Activated CD4-positive, alpha-beta T cell treated with anti-CD3 and anti-CD28 coated beads, Interleukin-2, amount 50 U/mL, for 4 hours (primary cell): ENCODE results near the gene SLC35G4.
A peak's percentile ranks its signal among the peaks of the same experiment; 100 is the strongest.
"Not testable (repeated sequence)": the region's sequence is repeated elsewhere in the genome, so short reads cannot be mapped to it uniquely, and the experiment has no call there.

Experiments used
- DNase-seq, 2 experiments: peaks; one replicate each; pipeline ENCODE4 v3.0.0-alpha.2; 2020

SLC35G4 gene

DNA sequence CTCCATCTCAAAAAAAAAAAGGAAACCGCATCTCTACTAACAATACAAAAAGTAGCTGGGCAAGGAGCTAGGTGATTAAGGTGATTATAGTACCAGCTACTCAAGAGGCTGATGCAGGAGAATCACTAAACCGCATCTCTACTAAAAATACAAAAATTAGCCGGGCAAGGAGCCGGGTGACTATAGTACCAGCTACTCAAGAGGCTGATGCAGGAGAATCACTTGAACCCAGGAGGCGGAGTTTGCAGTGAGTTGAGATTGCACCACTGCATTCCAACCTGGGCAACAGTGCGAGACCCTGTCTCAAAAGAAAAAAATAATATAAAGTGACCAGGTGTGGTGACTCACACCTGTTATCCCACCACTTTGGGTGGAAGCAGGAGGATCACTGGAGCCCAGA is 5.6 kb downstream of the SLC35G4 start:
- DNase-seq = not testable (repeated sequence)

DNA sequence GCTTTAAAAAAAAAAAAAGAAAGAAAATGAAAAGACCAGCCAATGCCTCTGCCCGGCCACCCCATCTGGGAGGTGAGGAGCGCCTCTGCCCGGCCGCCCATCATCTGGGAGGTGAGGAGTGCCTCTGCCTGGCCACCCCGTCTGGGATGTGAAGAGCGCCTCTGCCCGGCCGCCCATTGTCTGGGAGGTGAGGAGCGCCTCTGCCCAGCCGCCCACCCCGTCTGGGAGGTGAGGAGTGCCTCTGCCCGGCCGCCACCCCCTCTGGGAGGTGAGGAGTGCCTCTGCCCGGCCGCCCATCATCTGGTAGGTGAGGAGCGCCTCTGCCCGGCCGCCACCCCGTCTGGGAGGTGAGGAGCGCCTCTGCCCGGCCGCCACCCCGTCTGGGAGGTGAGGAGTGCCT is 37.9 kb downstream of the SLC35G4 start:
- not testable (repeated sequence) for DNase-seq

DNA sequence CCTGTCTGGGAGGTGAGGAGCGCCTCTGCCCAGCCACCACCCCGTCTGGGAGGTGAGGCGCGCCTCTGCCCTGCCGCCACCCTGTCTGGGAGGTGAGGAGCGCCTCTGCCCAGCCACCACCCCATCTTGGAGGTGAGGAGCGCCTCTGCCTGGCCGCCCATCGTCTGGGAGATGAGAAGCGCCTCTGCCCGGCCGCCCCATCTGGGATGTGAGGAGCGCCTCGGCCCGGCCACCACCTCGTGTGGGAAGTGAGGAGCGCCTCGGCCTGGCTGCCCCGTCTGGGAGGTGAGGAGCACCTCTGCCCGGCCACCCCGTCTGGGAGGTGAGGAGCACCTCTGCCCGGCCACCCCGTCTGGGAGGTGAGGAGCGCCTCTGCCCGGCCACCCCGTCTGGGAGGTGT is 38.4 kb downstream of the SLC35G4 start:
- not testable (repeated sequence) for DNase-seq

DNA sequence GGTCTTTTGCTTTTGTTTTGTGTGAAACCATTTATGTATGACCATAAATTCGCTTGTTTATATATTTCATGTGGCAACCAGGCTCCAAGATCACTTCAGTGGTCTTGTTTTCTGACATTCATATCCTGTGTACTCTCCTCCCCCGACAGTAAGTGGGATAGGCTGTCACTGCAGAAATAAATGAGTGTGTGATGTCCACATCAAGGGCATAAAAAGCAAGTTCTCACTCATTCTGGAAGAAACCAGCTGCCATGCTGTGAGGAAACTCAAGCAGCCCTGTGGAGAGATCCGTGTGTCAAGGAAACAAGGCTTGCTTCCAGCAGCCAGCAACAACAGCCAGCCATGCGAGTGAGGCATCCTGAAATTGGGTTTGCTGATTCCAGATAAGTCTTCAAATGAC is 40.4 kb downstream of the SLC35G4 start:
- DNase-seq = no peak

DNA sequence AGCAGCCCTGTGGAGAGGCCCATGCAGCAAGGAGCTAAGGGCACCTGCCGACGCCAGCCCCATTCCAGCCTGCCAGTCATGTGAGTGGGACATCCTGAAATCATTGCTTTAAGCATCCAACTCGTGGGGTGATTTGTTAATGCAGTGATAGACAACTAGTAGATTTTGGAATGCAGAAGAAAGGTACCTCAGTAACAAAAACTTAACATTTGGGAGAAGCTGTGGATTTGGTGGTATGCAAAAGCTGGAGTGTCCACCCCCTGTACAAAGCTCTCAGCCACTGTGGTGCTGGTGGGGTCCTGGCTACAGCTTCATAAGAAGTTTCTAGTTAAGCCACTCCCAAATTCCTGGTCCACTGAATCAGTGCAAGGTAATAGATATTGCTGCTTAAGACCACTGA is 42.5 kb downstream of the SLC35G4 start:
- DNase-seq = no peak

DNA sequence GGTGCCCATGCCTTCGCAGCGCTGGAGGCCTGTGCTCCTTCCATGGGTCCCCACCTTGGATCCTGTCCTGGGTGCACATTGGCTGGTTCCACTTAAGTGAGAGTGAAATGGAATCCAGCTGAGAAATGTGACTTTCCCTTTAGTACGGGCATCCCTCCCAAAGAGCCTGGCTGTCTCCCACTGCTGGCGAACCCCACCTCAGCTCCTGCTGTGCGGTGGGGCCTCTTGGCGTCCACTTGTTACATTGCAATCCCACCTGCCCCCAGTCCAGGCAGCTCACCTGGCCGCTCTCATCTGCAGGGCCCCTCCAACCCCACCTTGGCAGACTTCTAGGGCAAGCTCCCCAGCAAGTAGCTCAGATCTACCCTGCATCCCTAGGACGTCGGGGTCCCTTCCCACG is 44.1 kb downstream of the SLC35G4 start:
- DNase-seq = no peak

DNA sequence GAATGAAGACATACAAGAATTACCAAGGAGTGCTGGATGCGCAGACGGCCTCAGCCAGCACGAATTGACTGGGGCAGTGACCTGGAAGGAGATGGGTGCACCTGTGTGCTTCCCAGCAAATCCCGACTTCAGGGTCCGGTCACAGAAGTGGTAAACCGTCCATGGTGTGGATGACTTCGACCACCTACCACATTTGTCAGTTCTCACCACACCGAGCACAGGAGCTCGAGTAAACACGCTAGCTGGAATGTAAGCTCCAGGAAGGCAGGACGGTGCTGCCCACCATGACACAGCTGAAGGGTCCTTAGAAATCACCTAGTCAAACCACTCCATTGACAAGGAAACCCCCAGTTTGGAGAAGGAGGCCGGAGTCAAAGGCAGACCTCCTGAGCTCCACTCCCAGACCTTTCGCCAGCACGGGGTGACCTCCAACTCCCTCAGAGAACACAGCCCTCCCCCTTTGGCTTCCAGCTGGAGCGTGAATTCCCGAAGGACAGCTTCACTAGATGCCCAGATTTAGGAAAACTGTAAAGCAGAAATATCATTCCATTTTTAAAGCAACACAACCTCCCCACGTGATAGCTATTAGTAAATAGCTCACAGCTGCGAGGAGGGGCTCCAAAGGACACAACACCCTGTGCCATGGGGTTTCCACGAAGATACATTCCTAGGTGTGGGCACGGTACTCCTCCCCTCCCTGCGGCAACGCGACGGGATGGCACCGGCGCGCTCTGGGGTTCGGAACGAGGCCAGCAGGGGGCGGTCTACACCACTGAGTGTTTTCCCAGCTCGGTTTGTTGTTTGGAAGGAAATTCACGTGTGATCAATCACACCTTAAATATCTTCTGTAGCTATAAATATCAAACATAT is 45.6 kb downstream of the SLC35G4 start:
- peak; percentile 7 to 23 for DNase-seq

DNA sequence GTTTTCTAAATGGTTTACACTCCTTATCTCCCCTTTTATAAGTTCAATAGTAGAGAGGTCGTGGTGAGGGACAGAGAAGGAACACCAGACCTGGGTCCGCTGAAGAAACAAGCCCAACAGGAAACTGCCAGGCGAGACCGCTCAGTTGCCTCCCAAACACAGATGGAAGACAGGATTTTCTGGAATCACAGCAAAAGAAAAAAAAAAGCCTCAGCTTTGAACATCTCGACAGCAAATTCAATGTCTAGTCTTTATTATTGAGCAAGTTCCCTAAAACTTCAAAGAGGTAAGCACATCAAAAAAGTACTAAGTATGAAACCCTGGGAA is 46.2 kb downstream of the SLC35G4 start:
- no peak for DNase-seq

DNA sequence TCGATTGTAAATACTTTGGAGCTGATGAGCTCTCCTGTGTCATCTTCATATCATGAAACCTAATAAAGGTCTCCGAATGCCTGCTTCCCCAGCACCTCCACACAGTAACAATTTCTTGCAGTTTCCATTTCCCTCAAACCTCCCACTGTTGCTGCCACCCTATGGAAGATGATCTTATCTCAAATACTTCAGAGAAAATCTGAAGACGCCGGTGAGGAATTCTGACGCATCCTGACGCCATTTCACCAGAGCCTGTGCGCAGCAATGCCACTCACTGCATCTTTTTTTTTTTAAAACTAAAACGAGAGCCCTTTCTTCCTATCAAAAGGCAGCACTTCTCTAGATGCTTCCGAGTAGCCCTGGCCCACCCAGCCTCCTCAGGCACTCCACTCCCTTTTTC is 47.8 kb downstream of the SLC35G4 start:
- no peak for DNase-seq

DNA sequence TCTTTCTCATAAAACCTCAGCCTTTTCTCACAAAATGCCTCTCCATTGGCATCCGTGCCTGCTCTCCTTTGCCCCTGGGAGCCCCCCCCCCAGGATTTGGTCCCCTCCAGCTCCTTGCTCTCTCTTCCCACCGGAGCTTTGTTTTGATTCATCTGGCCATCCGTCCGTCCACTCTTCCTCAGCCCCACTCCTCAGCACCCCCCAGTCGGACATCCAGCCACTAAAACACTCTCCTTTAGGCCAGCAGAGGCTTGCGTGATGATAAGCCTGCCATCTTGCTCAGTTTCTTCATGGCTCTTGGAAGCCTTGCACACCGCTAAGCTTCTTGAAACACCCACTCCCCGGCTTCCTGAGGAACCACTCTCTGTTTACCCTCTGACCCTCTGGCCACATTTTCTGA is 48.2 kb downstream of the SLC35G4 start:
- DNase-seq = no peak

DNA sequence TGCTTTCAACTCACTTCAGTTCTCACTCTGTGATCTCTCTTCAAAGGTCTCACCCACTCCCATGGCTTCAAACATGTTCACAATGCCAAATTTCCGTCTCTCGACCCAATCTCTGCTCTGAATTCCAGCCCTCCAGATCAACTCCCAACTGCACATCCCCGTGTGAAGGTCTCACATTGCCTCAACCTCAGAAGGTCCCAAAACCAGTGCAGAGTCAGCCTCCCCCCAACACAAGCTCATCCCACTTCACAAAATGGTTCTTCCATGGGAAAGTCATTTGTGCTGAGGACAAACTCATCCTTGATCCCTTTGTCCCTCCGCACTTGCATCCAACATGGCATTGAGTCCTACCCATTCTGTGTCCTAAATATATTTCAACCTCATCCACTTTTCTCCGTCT is 48.6 kb downstream of the SLC35G4 start:
- DNase-seq = no peak

DNA sequence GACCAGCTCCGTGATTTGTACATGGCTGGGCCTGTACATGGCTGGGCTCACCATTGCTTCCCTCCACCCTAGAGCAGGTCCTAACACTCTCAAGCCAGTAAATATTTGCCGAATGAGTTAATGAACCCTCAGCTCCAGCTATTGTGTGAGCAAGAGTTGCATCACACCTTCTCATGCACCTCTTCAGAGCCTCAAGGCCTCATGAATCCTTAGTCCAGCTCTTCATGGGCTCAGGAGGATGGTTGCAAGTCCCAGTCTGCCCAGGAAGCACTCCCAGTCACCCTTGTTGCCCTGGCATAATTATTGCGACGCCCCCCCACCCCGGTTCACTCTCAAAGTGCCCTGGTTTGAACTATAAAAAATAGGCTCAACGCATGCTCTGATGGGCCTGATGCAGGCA is 49.6 kb downstream of the SLC35G4 start:
- no peak for DNase-seq
